Glomerular visceral epithelial cell (primary cell): ENCODE data around the gene PRELID3B.

Experiments
- DNase-seq: peaks from one replicate; pipeline ENCODE4 v3.0.0-alpha.2; 2016; ENCODE audit errors: extremely low spot score

Gene PRELID3B

DNA sequence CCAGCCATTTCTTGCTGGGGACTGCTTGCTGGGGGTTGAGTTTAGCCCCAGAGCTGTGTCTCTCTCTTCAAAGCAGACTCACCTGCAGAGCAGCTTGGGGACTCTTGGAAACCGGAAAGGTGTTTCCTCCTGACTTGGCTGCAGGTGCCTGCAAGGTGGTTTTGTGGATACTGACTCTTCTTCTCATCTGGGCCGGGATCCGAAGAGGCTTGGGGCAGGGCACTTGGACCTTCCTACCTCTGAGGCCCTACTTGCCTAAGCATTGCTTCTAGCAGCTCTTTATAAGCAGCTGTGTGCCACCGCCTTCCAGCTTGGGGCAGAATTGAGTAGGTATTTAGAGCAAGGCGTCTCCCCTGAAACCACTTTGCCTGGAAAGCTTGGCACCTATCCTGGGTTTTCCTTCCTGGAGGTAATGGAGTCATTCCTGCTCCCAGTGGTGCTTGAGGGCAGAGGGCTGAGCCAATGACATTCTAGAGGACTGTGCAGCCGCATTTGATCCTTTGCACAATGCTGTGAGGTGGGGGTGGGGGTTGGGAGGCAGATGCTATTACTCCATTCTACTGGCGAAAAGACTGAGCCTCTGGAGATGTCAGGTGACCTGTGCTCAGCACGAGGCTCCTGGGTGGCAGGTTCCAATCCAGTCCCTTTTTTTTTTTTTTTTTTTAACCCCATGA is 32.1 kb downstream of the PRELID3B start:
- peak; percentile 74 for DNase-seq

DNA sequence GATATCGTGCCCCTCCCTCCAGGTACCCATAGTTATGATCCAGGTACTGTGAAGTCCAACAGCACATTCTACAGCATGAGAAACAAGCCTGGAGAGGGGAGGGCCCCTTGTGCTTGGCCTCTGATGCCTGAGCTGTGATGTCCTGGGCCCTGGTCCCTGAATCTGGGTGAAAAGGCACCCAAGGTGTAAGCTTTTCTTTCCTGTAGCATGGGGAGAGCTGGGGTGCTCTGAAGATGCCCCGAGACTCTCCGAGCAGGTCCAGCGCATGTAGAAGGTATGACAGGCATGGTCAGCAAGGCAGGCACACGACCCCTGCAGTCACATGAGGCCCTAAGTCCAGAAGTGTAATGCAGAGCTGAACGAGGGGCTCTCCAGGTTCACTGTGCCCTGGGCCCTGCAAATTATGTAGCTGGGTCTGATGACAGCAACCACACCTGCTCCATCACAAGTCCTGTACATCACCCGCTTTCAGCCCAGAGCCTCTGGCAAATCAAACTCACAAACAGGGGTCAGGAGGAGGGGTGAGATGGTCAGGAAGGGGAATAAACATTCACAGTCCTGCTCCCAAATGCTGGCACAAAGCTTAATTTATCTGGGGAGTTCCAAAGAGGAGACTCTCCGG is 33.8 kb downstream of the PRELID3B start:
- no peak for DNase-seq

DNA sequence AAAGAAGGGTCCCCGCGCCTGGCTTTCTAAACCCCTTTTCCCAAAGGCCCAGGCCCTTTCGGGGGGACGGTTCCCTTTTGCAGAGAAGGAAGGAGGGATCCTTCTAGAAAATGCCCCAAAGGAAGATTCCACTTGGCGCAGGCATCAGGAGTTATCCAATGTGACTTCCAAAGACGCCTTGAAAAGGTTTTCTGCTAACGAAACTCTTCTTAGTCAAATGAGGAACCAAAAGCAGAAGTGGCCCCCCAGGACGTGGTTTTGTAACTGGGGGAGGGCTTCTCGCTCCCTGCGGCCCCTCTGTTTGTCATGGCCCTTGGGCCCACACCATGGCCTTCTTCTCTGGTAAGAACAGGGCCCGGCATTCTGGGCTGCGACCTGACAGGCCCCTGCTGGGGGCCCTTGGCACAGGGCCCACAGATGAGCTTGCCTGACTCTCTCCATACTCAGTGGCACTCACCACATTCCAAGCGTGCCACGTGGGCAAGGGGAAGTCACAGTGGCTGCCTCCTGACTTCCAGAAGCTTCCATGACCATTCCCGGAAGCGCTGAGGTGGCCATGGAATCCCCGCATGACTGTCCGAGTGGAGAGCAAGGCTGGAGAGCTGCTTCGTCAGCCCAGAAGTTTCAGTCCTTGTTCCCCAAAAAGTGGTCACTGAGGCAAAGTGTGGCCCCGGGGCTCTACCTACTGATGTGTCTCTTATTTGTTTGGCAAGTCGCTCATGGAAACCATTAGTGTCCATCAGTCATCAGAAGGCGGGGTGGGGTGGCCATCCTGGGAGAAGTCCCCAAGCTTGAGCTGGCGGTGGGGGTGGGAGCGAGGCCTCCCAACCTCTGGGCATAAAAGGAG is 34.7 kb downstream of the PRELID3B start:
- DNase-seq: peak; percentile 94

DNA sequence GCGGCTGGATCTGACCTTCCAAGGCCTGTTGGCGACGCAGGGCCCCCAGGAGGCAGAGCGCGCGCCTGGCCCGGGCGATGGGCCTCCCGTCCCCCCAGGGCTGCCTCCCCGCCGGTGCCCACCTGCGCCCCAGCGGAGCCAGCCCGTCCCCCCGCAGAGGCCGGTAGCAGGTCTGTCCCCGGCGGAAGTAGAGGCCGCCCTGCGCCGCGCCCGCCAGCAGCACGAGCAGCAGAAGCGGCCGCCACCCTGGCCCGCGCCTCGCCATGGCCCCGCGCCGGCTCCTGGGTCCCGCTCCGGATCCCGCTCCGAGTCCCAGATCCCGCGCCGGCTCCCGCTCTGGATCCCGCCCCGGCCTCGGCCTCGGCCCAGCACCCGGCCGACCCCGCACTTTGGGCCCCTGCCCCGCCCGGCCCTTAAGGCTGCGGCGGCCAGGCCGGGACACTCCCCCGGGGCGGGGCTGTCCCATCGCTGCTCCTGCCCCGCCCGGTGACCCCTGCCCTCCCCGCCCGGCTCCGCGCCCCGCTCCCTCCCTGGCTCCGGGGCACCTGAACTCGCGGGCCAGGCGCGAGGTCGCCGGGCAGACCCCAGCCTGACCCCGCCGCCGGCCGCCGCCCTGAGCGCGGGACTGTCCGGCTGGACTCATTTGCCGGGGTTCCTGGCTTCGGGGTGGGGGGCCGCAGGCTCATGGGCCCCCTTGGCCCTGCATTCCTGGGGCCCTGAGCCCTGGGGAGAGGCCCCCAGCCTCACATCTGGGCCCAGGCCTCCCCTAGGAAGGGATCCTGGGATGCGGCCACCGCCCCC is 35.5 kb downstream of the PRELID3B start, which contains the start of gene CTSZ:
CTSZ (minus strand) TSS at position 391 of the 801 bp plus-strand sequence; CDS start at position 265, 126 bp downstream.
- peak; percentile 76 for DNase-seq

DNA sequence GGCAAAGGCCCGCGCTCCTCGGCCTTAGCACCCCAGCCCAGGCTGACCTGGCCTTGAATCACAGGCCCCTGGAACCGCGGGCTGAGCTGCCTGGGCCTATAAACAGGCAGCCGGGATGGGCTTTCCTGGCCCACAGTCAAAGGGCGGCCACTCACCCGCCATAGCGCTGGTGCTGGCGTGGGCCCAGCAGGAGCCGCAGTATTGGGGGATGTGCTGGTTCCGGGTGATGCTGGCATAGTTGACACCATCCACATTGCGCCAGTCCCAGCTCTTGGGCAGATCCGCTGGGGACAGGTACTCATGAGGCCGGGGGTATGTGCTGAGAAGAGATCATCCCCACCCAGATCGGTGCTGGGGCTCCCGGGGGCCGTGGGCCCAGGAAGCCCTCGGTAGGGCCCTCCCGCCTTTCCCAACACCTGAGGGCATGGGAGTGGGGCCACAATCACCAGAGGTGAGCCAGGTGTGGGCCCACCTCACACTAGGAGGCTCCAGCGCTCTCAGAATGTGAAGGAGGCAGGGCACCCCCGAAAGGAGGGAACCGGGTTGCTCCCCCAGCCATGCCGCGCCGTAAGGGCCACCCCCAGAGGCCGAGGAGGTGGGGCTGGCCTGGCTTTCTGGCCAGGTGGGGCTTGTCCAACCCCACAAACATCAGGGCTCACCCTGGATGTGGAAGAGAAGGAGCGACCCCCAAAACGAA is 36.3 kb downstream of the PRELID3B start:
- peak; percentile 67 for DNase-seq

DNA sequence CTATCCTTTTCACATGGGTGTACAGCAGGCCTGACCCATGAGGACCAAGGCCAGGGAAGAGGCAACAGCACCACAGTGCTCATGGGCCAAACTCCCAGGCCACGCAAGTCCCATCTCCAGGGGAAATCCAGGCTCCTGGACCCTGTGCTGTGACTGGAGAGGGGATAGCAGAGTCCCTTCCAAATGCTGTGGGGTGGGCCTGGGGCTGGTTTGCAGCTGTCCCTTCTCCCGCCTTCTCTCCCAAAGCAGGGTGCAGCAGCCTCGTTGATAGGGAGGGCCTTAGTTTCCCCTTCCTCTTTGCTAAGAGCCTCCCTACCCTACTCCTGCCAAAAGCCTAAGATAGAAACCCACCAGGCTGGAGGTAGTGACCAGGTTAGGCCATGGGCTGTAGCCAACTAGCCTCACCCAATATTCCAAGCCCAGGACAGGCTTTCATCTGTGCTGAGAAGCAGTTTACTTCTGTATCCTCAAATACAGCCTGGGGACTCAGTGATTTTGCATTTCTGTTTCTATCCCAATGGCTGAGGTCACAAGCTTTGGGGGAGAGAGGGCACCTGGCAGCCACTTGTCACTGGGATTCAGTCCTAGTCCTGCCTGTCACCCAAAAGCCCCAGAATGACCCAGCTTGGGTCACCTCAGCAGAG is 36.9 kb downstream of the PRELID3B start:
- no peak for DNase-seq

DNA sequence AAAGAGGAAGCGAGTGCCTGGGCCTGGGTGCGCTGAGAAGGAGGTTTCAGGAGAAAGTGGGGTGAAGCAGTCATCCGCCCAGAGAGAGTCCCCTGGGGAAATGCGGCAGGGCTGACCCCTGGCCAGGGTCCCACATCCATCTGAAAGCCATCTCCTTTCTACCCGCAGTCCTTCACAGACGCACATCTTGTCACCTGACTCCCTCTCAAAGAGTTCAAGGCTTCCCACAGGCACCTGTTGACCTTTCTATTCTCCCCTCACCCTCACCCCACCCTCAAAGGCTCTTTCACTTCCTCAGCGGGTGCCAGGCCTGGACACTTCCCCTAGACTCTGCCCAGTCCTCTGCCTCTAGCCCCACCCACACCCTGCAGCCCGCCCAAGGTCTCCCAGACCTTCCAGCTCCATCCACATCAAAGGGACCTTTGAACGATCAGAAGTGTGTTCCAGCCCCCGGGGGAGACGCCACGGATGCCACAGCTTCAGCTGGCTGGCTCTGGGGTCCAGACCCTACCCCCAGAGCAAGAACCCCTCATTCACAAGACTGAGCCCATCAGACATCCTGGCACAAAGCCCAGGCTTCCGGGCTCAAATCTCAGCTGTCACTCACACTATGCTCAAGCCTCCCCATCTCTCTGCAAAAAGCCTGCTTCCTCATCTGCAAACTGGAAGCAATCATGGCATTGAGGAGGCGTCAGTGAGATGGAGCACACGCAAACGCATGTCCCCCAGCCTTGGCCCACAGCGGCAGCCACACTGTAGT is 37.6 kb downstream of the PRELID3B start:
- peak; percentile 51 for DNase-seq

DNA sequence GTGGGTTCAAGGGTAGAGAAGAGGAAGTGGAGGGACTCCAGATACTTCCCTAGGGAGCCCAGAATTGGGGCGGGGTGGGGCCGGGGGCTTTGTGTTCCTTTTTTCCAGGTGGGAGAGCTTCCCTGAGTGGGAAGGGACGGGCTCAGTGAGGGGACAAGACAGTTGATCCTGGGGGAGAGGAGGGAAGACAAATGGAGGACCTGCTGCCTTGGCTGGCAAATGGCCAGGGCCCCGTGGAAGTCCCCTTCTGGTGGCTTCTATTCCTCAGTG is 38.2 kb downstream of the PRELID3B start:
- no peak for DNase-seq

DNA sequence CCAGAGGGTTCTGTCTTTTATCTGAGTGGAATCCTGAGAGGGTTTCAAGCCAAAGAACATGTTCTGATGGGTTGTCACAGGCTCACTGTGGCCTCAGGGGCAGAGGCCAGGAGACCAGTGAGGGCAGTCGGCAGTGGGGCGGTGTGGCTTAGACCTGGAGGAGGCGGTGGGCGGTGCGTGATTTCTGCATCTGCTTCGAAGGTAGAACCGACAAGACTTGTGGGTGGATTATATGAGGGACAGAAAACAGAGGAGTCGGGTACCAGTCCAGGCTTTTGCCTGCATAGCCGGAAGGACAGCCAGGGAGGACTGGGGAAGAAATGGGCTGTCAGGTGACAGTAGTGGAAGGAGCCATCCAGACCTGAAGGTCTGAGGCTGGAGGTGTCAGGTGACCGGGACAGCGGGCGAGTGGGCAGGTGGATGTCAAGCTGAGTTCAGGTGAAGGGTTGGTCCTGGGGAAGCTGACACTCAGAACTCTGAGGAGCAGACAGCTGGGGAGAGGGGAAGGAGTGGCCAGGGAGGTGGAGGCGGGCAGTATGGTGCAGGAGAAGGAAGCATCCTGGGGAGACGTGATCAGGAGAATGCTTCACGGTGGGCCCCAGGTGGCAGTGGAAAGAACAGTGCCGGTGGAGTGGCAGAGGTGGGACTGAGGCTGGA is 38.6 kb downstream of the PRELID3B start:
- no peak for DNase-seq

DNA sequence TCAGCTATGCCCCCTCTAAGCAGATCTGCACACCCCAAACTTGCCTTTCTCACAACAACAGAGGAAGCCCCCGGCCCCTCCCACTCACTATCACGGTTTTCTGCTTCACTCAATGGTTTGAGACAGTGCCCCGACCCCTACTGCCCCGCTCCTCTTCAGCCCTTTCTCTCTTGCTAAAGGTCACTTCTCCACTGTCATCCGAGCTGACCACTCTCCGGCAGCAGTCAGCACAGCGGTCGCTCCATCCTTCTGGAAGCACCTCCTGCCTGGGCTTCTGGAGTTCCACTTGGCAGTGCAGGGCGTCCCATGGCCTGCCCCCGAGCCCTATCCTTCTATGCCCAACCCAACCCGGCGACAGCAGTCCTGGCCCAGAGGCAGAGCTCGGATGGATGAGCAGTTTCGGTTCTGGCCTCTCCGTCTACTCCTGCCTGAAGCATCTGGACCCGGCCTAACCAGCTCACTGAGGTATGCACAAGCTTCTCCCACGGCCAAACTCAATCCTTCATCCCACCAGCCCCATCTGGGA is 39.6 kb downstream of the PRELID3B start:
- no peak for DNase-seq

DNA sequence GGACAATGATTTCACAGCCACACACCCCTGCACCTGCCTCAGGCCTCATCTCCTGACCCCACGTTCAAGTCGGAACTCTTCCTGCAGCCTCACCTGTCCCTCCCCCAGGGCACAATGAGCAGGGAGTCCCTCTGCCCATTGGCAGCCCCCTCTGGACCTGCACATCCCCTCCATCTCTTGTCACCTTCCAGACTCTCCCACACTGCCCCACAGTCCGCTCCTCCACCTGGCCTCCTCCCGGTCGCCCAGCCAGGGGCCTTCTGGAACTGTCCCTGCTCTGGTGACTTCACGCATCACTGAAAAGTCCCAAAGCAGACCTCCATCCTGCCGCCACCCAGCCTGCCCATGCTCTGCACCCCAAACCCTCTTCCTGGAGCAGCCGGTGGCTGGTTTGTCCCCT is 40.2 kb downstream of the PRELID3B start:
- DNase-seq: no peak

DNA sequence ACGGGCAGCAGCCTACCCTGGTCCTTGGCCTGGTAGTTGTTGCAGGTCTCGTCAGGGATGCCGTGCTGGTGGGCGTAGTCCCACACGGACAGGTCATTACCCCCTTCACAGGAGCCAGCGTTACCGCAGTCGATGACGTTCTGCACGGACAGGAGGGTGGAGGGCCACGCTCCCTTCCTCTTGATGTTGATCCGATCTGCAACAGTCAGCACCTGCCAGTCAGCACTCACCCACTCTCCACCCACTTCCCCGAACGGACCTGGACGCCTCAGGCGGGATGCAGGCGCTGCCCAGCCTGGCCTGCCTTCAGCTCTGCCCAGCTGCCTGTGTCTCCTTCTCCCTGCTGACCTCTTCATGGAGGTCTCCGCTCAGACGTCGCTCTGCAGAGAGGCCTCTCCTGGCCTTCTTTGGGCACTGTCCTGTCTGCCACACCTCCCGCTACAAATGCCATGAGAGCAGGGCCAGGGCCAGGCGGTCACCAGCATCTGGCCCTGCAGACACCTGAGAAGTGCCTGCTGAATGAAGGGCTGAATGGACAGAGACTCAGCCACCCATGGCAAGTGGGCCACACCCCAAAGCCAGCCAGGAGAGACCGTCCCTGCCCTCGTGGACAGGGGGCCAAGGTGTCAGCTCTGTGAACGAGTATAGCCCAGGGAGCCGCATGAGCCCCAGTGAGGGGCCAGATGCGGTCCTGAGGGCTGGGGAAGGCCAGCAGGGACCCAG is 41.0 kb downstream of the PRELID3B start:
- no peak for DNase-seq

DNA sequence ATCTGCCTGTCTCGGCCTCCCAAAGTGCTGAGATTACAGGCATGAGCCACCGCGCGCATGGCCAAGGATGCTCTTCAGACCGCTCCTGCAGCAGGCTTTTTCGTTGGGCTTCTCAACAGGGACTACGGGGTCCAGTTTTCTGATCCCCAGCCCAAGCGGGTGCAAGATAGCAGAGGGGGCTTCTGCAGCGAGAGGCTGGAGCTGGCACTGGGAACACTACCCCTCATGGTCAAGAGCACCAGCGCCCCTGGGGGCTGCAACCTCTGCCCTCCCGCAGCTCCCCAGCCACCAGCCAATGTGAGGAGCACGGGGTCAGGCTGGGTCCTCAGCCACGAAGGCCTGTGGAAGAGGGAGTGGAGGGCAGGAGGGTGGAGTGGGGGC is 41.5 kb downstream of the PRELID3B start:
- DNase-seq: no peak

DNA sequence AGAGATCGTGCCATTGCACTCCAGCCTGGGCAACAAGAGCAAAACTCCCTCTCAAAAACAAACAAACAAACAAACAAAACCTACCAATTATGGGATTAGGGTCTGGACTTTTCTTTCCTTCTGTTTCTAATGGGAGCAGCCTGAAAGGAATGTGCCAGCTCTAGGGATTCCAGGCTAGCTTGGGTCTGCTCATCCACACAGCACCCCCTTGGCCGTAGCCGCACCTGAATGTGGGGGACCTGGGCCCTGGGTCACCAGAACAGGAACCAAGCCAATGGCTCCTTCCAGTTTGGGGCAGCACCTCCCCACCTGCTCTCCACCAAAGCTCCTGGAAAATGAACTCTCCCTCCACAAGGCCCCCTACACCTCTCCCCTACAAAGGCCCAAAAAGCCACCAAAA is 42.3 kb downstream of the PRELID3B start:
- no peak for DNase-seq

DNA sequence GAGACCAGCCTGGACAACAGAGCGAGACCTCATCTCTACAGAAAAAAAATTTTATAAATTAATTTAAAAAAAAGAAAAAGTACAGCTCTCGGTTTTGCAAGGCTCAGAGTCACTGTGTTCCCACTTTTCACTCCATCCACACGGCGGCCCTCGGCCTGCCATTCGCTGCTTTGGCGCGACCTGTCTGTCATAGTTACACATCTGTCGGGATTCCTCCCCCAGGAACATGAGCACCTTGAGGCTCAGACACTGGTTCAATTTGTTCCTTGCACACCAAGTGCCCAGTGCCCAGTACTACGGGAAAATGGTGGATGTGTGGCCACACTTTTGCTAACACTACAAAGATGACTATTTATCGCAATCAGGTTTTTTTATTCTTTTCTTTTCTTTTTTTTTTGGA is 43.9 kb downstream of the PRELID3B start:
- DNase-seq: no peak

DNA sequence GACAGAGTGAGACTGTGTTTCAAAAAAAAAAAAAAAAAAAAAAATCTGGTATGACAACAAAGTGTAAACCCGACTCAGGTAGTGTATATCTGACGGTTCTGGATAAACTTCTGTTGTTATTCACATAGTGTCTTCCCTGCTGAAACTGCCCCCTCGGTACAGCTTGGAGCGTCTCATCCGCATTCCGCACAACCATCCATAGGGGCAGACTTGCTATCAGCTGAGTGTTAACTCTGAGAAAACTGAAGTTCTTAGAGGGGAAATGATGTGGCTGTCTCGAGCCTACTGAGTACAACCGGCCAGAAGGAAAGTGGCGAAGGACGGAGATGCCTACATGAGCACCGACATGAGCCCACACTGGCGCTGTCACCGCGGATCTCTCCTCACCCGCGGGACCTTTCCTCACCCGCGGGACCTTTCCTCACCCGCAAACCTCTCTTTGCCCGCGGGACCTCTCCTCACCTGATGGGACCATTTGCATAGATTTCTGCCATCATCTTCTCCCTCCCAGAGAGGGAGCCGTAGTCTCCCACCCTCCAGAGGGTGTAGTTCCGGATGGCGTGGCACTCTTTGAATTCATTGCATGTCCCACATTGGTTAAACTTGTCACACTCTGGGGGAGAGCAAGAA is 45.3 kb downstream of the PRELID3B start:
- DNase-seq: no peak

DNA sequence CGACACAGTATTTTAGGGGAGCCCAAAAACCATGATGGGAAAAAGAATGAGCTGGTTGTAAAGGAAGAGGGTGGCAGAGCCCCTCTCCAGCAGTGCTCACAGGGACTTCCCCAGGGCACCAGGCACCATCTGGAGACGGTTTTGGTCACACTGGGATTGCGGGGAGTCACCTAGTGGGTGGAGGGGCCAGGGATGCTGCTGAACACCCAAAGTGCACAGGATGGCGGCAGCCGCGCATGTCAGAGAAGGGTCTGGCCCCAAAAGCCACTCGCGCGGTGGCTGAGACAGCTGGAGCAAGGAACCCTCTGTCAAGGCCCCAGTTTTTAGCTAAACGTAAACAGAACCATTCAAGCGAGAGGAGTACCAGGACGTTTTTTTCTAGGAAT is 46.4 kb downstream of the PRELID3B start:
- DNase-seq: no peak

DNA sequence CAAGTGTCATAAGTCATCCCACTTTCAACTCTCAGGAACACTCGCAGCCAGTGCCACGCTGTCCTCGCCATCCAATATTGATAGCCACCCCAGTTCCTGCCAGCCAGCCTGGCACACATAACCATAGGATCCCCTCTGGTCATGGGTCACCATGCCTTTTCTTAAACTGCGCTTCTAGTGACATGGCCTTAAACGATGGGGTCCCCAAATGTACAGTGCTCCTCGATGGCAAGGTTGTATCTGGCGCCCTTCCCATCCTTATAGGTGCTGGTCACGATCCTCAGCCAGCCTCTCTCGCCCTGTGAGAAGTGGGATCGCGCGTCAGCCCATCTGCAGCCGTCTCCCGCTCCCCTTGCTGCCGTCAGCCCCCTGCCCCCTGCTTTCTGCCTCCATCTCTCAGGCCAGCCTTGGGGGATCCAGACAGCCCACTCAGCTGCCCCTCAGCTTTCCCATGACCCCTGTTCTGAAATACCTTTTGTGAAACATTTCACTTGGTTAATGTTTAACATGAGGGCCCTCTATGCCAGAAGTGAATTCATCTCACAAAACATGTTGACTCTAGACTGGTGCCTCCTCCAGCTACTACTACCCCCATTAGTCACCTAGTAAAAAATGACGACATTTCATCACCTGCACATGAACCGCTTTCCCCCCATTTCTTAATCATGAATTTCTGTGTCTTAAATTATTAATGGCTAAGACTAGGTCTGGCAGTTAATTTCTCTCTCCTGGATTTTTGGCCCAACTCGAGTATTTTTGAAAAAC is 46.9 kb downstream of the PRELID3B start:
- peak; percentile 73 for DNase-seq
